GM12873 (cell line): ENCODE measurements around the gene VPS11.
A peak's percentile ranks its signal among the peaks of the same experiment; 100 is the strongest.

Experiments
- TF ChIP-seq, protein P1 (sequence below): IDR thresholded peaks from 2 replicates; pipeline ENCODE4 v1.5.1; 2012; ENCODE audit warnings: low read depth, mild to moderate bottlenecking, moderate library complexity, low read length, control low read depth; ENCODE audit not compliant: insufficient read depth; ENCODE audit errors: missing control alignments

The VPS11 gene

DNA sequence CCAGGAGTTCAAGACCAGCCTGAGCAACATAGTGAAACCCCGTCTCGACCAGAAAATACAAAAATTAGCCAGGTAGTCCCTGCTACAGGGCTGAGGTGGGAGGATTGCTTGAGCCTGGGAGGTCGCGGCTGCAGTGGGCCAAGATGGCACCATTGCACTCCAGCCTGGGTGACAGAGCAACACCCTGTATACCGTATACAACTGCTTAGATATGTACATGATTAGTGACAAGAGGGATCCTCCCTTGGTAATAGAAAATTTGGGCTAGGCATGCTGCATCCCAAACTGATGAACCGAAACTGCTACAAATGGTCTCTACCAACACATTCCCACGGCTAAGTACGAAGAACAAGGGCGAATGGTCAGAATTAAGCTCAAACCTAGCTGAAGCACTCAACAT, 24.7 kb upstream of the VPS11 start:
- TF ChIP-seq, protein P1, sequence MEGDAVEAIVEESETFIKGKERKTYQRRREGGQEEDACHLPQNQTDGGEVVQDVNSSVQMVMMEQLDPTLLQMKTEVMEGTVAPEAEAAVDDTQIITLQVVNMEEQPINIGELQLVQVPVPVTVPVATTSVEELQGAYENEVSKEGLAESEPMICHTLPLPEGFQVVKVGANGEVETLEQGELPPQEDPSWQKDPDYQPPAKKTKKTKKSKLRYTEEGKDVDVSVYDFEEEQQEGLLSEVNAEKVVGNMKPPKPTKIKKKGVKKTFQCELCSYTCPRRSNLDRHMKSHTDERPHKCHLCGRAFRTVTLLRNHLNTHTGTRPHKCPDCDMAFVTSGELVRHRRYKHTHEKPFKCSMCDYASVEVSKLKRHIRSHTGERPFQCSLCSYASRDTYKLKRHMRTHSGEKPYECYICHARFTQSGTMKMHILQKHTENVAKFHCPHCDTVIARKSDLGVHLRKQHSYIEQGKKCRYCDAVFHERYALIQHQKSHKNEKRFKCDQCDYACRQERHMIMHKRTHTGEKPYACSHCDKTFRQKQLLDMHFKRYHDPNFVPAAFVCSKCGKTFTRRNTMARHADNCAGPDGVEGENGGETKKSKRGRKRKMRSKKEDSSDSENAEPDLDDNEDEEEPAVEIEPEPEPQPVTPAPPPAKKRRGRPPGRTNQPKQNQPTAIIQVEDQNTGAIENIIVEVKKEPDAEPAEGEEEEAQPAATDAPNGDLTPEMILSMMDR = no peak

DNA sequence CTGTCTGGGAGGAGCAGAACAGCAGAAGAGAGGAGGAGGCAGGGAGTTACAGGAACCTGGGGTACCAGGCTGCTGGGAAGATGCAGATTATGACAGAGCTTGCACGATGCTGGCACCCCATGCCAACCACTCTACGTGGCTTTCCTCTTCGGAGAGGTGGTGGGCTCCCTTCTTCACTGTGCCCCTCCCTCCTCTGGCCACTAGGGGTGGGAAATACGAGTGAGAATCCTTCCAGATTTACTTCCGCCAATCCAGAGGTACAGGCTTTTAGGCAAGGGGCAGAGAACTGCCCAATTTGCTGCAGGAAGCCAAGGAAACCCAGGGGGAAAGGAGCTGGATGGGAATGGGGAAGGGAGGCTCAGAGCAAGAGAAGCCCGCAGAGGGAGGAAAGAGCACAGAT, 22.9 kb upstream of the VPS11 start:
- TF ChIP-seq, protein P1 = peak; percentile 37

DNA sequence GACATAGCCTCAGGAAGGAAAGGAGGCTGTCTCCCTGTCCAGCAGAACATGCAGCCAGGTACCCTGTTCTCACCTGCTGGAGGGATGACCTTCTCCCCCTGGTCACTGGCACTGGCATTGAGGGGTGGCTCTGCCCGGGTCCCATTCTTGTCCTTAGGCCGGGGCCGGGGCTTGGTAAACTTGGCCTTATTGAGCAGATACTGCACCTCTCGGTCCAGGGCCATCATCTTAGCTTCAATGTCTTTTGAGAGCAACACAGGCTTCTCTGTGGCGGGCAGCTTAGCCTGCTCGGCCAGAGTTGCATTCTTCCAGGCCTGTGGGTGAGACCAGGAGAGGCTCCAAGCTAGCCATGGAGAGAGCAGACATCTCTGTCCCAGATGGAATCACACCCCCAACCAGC, 21.1 kb upstream of the VPS11 start:
- TF ChIP-seq, protein P1 = no peak

DNA sequence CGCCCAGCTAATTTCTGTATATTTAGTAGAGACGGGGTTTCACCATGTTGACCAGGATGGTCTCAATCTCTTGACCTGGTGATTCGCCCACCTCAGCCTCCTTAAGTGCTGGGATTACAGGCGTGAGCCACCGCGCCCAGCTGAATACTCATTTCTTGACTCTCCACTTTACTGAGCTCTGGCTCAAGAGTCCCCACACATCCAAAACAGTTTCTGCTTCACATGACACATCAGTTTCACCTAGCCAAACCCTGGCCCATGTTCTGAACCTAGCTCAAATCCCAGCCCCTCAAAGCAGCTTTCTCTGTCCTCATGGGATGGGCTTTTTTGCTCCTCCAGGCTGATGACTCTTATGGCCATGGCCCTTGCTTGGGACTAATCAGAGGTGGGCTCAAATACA, 20.4 kb upstream of the VPS11 start:
- TF ChIP-seq, protein P1 = no peak

DNA sequence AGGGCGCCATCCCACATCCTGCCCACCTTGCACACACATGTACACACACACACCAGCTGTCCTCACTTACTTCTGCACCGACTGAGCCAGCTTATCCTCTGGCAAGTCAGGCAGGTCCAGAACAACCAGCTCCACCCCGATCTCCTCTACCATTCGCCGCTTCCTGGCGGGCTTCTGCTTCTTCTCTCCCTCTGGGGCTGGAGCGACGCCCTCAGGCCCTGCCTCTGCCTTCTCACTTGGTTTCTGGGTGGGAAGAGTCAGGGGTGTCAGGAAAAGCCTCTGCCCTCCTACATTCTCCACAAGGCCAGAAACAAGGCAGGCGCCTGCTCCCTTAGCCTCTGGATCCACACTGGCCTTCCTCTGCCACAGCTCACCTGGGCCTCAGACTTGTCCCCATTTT, 19.0 kb upstream of the VPS11 start:
- TF ChIP-seq, protein P1 = no peak

DNA sequence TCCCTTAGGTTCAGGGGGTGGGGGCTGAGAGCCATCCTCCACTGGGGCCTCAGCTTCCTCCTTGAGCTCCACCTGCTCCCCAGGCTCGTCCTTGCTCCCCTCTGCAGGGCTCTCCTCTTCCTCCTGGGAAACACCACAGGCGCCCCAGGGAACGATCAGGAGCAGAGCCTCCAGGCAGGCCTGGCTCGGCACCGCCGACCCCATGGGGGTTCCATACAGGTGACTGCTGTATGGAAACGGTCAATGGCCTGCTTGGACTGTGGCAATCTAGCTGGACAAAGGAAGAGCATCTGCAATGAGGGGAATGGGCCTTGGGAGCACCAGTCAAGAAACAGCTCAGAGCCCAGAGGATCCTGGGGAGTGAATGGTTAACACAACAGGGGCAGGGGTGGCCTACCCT, 18.5 kb upstream of the VPS11 start:
- TF ChIP-seq, protein P1 = no peak

DNA sequence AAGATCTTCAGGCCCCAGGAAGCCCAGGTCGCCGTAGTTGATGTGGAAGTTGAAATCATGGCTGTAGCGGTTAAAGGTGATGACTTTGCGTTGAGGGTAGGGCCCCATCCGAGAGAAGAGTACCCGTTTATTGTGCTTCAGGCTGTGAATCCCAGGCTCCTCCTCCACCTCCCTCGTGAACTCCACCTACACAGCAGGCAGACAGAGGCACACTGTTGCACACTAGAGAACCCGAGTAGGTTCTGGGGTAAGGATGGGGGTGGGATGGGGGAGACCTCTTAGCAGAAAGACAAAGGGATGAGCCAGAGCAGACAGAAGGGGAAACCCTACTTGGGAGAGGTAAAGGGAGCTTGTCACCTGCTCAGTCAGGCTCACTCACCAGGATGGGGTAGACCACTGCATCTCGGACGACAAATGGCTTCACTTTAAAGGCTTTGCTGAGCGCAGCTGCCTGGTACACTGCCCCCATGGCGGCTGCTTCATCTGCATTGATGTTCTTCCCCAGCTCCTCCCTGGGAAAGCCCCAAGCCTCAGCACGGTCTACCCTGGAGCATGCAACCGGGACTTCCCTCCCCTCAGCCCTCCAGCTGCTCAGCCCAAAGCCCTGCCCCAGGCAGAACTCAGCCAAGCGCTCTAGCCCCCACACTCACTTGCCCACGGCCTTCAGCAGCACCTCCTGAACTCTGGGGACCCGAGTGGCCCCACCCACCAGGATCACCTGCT, 16.0 kb upstream of the VPS11 start:
- TF ChIP-seq, protein P1 = no peak
